GM19025 (cell line): Measurements from ENCODE around the gene SYTL3.
A peak's percentile ranks its signal among the peaks of the same experiment; 100 is the strongest.
"Not testable (repeated sequence)": the region's sequence is repeated elsewhere in the genome, so short reads cannot be mapped to it uniquely, and the experiment has no call there.

Source experiments
- ATAC-seq: cut with Tn5 transposase; IDR thresholded peaks from one replicate; pipeline ENCODE4 v1.9.1; 2021; ENCODE audit warnings: mild to moderate bottlenecking, low read depth, moderate library complexity; ENCODE audit not compliant: unreplicated experiment

The SYTL3 gene

GRCh38 chr6:158784505-158784904, 134.7 kb downstream of the SYTL3 start:
- no peak for ATAC-seq

DNA sequence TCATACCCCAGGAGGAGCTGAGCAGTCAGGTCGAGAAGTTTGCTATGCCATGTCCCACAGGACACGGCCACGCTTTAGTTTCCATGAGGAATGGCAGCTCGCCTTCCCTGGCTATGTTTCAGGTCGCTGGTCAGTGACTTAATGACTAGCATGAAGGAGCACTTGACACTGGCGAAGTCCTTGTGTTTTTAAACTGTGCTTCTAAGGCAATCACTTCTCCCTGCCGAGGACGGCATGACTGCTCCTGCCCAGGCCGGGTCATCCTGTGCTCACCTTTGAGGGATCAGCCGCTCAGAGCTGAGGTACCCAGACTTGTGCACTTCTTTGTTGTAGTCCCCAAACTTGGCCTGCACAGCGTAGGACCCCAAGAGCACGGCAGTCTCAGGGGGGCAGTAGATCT, 135.2 kb downstream of the SYTL3 start:
- no peak for ATAC-seq

GRCh38 chr6:158786645-158787304, 136.9 kb downstream of the SYTL3 start:
- ATAC-seq: no peak

DNA sequence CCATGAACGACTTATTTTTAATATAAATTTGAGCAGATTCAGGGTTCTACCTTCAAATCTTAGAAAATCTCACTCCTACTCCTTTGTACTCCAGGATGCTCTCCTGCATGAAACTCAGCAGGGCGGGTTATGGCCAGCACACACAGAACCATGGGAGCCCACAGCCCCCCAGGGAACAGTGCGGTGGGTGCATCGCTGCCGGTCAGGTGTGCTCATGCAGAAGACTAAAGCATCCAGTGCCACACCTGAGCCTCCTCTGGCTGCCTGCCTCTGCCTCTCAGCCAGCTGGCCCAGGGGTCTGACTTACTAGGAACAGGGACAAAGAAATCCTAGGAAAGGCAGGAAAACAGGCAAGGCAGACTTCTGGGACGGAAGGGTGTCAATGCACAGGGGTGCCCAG, 137.5 kb downstream of the SYTL3 start:
- ATAC-seq: no peak

DNA sequence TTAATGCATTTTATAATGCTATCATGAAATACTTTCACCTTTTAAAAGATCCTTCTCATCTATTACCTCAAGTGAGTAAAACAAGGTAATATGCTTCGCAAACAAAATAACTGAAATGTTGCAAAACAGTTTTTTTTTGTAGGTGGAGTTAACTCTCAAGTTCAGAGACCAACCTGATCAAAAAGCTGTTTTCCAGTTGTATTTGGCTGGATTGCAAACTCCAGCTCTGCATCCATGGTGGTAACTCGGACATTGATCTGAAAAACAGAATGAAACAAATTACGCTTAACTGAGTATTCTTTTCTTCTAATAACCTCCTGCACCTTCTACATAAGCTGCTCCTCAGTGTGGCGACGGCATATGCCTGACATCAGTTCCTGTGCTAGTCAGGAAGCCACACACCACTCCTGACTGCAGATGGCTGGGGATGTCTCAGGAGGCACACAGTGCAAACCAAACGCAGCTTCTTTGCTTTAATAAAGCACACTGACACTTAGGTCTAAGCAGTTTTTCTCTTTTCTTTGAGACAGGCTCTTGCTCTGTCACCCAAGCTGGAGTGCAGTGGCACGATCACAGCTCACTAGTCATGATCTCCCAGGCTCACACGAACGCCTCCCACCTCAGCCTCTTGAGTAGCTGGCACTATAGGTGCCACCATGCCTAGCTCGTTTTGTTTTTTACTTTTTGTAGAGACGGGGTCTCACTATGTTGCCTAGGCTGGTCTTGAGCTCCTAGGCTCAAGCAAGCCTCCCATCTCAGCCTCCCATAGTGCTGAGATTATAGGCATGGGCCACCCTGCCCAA, 139.5 kb downstream of the SYTL3 start:
- ATAC-seq: no peak

- ATAC-seq: no peak
Observed at GRCh38 chr6:158791274-158791855, 141.5 kb downstream of the SYTL3 start.

DNA sequence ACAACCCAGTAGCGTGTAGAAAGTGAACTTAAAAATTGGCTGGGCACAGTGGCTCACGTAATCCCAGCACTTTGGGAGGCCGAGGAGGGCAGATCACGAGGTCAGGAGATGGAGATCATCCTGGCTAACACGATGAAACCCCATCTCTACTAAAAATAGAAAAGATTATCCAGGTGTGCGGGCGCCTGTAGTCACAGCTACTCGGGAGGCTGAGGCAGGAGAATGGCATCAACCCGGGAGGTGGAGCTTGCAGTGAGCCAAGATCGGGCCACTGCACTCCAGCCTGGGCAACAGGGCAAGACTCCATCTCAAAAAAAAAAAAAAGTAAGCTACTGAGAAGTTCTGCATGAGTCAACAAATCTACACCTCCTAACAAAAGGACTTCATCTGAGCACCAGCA, 142.7 kb downstream of the SYTL3 start:
- ATAC-seq: not testable (repeated sequence)

GRCh38 chr6:158793432-158793831, 143.6 kb downstream of the SYTL3 start:
- ATAC-seq: peak; percentile 38

GRCh38 chr6:158795516-158795915, 145.7 kb downstream of the SYTL3 start:
- no peak for ATAC-seq

GRCh38 chr6:158796353-158796752, 146.5 kb downstream of the SYTL3 start:
- no peak for ATAC-seq

GRCh38 chr6:158797331-158798310, 147.8 kb downstream of the SYTL3 start:
- no peak for ATAC-seq

- ATAC-seq: no peak
Observed at GRCh38 chr6:158798311-158798710, 148.5 kb downstream of the SYTL3 start.

DNA sequence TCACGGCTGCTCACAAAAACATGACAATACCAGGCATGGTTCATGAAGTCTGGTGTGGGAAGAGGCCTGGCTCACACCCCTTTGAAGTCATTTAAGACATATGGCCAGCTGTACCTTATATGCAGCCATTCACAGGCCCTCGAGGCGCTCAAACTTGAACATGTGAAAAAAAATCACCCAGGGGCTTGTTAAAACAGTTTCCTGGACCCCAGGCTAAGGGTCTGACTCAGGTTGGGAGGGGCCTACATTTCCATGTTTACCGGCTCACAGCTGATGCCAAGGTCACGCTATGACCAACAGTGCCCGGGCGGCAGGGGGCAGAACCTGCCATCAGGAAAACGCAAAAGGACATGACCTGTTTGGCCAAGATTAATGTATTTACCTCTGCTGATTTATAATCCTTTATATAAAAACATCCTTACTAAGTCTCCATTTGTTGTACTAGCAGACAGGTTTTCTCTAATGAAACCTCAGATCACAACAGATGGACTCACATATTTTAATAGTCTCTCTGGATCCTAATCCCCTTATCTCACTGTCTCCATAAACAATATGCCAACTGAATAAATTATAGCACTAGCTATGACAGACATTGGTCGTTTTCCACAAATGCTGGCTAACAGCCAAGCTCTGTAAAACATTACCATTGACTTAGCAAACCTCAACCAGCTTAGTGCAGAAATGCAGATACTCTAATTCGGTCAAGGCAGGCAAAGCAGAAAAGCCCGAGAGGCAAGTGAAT, 149.4 kb downstream of the SYTL3 start:
- no peak for ATAC-seq

DNA sequence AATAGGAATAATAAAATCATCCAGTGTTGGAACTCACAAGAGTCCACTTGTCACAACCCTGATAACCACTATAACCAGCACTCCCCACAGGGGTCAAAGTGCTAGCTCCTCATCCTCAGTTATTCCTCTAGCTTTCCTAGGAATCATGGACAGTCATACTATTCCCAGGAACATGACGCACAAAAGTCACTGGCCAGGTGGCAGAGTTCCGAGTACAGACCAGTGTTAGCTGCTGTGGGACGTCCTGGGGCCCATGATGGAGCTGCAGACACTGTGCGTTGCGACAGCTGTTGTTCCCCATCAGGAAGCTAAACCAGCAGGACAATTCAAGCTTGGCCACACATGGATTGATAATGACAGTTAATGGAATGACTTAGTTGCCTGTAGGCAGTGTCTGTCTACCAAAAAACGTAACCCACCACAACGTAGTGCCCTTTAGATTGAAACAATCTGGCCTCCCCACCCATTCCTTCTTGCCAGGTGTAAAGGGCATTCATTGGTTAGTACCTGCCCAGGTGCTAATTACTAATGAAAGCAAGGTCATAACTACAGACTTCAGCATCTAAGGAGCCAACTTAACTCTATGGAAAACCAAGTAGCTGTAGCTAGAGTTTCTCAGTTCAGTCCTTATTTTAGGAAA, 151.9 kb downstream of the SYTL3 start:
- no peak for ATAC-seq

DNA sequence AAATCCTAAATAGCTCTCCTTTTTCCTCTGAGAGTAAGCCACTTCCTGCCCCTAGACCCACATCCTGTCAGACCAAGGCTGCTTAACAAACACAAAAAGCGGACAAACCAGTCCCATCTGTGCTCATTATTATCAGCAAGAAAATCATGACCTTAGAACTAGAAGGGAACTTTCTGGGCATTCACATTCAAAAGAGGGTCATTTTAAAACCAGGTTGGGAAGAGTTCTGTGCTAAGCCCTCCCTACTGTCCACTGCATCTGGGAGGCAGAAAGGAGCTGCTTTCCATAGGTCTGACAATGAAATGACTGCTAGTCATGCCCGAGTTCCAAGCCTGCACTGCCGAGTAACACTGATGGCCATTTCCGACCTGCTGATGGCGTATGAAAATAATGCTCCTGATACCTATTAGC, 153.9 kb downstream of the SYTL3 start:
- ATAC-seq: no peak

- ATAC-seq: no peak
Observed at GRCh38 chr6:158804207-158804606, 154.4 kb downstream of the SYTL3 start.

- ATAC-seq: no peak
Observed at GRCh38 chr6:158805698-158806377, 156.0 kb downstream of the SYTL3 start.

DNA sequence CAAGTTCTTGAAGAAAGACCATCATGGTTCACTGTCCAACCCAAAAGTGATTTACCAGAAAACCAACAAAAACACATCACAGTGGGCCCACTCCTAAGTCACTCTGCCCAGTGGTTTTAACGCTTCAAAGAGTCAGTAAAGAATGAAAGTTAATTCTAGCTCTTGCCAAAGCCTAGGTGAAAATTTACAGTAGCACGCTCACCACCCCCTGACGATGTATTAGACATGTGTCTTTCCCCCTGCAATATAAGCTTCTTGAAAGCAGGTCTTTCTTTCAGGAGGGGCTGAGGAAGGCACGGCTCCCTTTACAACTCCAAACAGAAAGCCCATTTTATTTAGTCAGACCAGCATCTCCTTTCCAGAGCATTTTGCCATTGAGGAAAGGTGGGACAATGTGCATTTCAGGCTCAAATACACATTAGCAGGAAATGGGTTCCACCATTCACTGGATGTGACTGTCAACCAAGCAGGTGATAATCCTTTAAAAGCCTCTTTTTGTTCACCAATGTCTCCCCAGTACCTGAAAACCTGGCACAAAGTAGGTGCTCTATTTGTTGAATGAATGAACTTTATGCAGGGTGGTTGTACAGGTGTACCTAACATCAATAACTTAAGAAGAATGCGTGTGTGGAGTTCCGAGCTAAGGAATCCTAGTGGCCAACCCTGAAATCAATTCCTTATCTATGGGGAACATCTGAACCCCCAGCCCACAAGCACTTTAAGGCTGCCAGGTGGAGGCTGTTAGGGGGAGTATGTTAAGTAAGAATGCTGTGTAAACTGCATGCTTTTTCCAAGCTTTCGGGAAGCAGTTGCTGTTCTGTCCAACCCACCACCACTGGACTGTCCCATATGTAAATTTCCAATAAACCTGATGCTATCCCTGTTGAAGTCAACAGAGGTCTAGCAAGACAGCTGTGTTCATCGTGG, 157.9 kb downstream of the SYTL3 start:
- no peak for ATAC-seq
